Spleen (tissue), 7 donors: Measurements from ENCODE around the gene NLK.

Experiments used
- CTCF ChIP-seq, 11 experiments: fragments of 200-600 bp in 7 of 11; fragments of 450-650 bp in 4 of 11; sonication (generic) in 4 of 11; IDR thresholded peaks in 8 of 11; conservative IDR thresholded peaks in 3 of 11; 1 replicate in 7 of 11; 2 replicates in 4 of 11; pipeline versions ENCODE4 v1.4.0 to v1.8.0; 2016 to 2021; ENCODE audit warnings: antibody characterized with exemption in 11 of 11, inconsistent platforms in 4 of 11, mild to moderate bottlenecking in 1 of 11
- POLR2AphosphoS5 ChIP-seq, 3 donors: sonication (generic); formaldehyde crosslinking; IDR thresholded peaks; one replicate each; pipeline ENCODE4 v1.5.1; 2017; ENCODE audit warnings: antibody characterized with exemption in 3 of 3
- donor health status: DM: no; HTN: no; CAD: no; lungs with moderate emphysema.
- donor health status: DM: no; HTN: no; CAD: no.
- donor health status: DM: no; HTN: no; CAD: no.

- no peak for TF ChIP-seq POLR2AphosphoS5 (IDR thresholded peaks at IDR 0.05)
- no peak for TF ChIP-seq CTCF (IDR thresholded peaks at IDR 0.05 in 8 of 11, conservative IDR thresholded peaks at IDR 0.05 in 3 of 11)
Observed at GRCh38 chr17:28039251-28039650, 3.2 kb upstream of the NLK start.
